22Rv1 (cell line): ENCODE measurements around the gene DNAH2.

Experiments used
- H3K27ac ChIP-seq: fragments of 450-650 bp; 2 replicates; pipeline ENCODE4 v1.5.1; 2017
- CTCF ChIP-seq: fragments of 450-650 bp; IDR thresholded peaks from 2 replicates; pipeline ENCODE4 v1.5.1; 2017; ENCODE audit warnings: mild to moderate bottlenecking
- ZFX ChIP-seq: fragments of 450-650 bp; IDR thresholded peaks from 2 replicates; pipeline ENCODE4 v1.6.1; 2017; ENCODE audit warnings: antibody characterized with exemption, borderline replicate concordance

DNAH2 gene

GRCh38 chr17:7684851-7685532, 32.6 kb upstream of the DNAH2 start:
- TF ChIP-seq ZFX, result no peak
- H3K27ac ChIP-seq, result peak overlapping the region; percentile 96

GRCh38 chr17:7685533-7686221, 31.9 kb upstream of the DNAH2 start:
- TF ChIP-seq CTCF (no peak), ZFX (no peak)
- H3K27ac ChIP-seq, result peak overlapping the region; percentile 96

- TF ChIP-seq ZFX (no peak), CTCF (no peak)
- H3K27ac ChIP-seq, result peak overlapping the region; percentile 96
Observed at GRCh38 chr17:7686222-7687071, 31.1 kb upstream of the DNAH2 start.

- peak within 1 kb of the TSS; percentile 96 for H3K27ac ChIP-seq
- no peak for TF ChIP-seq ZFX
- no peak for TF ChIP-seq CTCF
Observed at GRCh38 chr17:7687072-7687907, 30.3 kb upstream of the DNAH2 start, which contains the start of gene TP53. Gene TP53 (minus strand): TSS chr17:7687490. CDS start chr17:7676594, 10,896 bp downstream.

GRCh38 chr17:7687908-7688807, 29.4 kb upstream of the DNAH2 start, which contains the start of gene WRAP53:
Gene WRAP53 (plus strand): TSS chr17:7688477. CDS start chr17:7688649, 172 bp downstream.
- peak within 1 kb of the TSS; percentile 96 for H3K27ac ChIP-seq
- TF ChIP-seq ZFX (no peak), CTCF (peak; percentile 99)

- TF ChIP-seq CTCF (no peak), ZFX (no peak)
- peak overlapping the region; percentile 96 for H3K27ac ChIP-seq
Observed at GRCh38 chr17:7688808-7689316, 28.7 kb upstream of the DNAH2 start.
